Psoas muscle (tissue), 8 donors: ENCODE results near the gene CLSTN3. TPM values are rescaled to one million over a fixed set of nuclear protein-coding genes. Genes with fewer than 3 reads are reported as not detected.

Experiments used
- ATAC-seq, 4 donors: fragments of 200-7000 bp; cut with Tn5 transposase; one replicate each; pipeline ENCODE4 v1.9.1; 2020; ENCODE audit warnings: moderate library complexity in 3 of 4, mild to moderate bottlenecking in 2 of 4
- DNase-seq, 2 donors: peaks; one replicate each; pipeline ENCODE4 v3.0.0-alpha.2; 2020
- H3K27ac ChIP-seq: fragments of 200-600 bp; one replicate; pipeline ENCODE4 v1.8.0; 2022
- H3K27me3 ChIP-seq, 3 donors: fragments of 200-600 bp in 1 of 3; one replicate each; pipeline versions ENCODE4 v1.6.1 to v1.8.0; 2013 to 2022; ENCODE audit warnings: low read length in 2 of 3, mild to moderate bottlenecking in 2 of 3, moderate library complexity in 1 of 3; ENCODE audit not compliant: insufficient read depth in 3 of 3
- H3K36me3 ChIP-seq, 2 donors: fragments of 200-600 bp in 1 of 2; one replicate each; pipeline versions ENCODE4 v1.6.1 to v1.8.0; 2013 to 2022; ENCODE audit warnings: low read depth in 1 of 2, mild to moderate bottlenecking in 1 of 2, moderate library complexity in 1 of 2; ENCODE audit not compliant: insufficient read depth in 1 of 2
- H3K4me1 ChIP-seq: fragments of 200-600 bp; one replicate; pipeline ENCODE4 v1.8.0; 2022
- H3K4me3 ChIP-seq: fragments of 200-600 bp; one replicate; pipeline ENCODE4 v1.8.0; 2022; ENCODE audit warnings: mild to moderate bottlenecking
- H3K9me3 ChIP-seq: fragments of 200-600 bp; one replicate; pipeline ENCODE4 v1.8.0; 2022
- CTCF ChIP-seq: fragments of 200-600 bp; IDR thresholded peaks from one replicate; pipeline ENCODE4 v1.8.0; 2022; ENCODE audit warnings: antibody characterized with exemption
- WGBS, 3 donors: extraction: QIAGEN DNeasy Blood & Tissue Kit; methylation state at CpG; one replicate each; pipeline versions ENCODE4 v1.1.6 to v1.1.7; 2013; 5-methylcytosine and 5-hydroxymethylcytosine counted together
- intact Hi-C, 2 donors: fragments of 100-400 bp; cut with DNase I; formaldehyde crosslinking; loops; one replicate each; pipeline versions ENCODE4 v1.11.0 to v1.14.2; 2022
- polyA plus RNA-seq, 3 donors: library from polyadenylated mRNA; stranded (reverse); fragments of 200-250 nt; gene quantifications; one replicate each; pipeline ENCODE4 v1.2.3, GENCODE V29; 2013
- total RNA-seq, 4 donors: library from RNA; stranded (reverse); fragmentation: NEBNext Ultra II Directional in 2 of 4; extraction: Animal tissue kit (Norgen Biotek cat#: 25700) in 2 of 4; gene quantifications; one replicate each; pipeline versions ENCODE4 v1.2.1 to v1.2.4, GENCODE V29; 2021 to 2023
- donor health status: healthy with polysubstance abuse.
- donor health status: DM: no; HTN: no; CAD: no; lungs with moderate emphysema.
- donor health status: Bipolar disorder and iron deficiency.
- donor health status: healthy.
- donor health status: DM: yes; HTN: yes; CAD: no.
- donor health status: DM: no; HTN: no; CAD: no.
- donor health status: DM: no; HTN: no; CAD: no.
- donor health status: DM: yes; HTN: yes; CAD: no.

Gene CLSTN3
- total and polyA plus RNA-seq, 7 donors = 1.2 to 5.1 (median 3.2) TPM

- TF ChIP-seq CTCF = no peak
- WGBS, 3 donors = 74 to 83% (median 82%) methylated on average over 2 of the region's 2 CpGs
Observed at GRCh38 chr12:7197841-7198240, 67.7 kb downstream of the CLSTN3 start.

GRCh38 chr12:7203109-7203508 is 72.9 kb downstream of the CLSTN3 start:
- Histone ChIP-seq H3K9me3 (no peaks in the 10 kb centered on the region), H3K4me1 (no peaks in the 10 kb centered on the region), H3K27me3 (no peaks in the 10 kb centered on the region), H3K27ac (no peak overlapping the region), H3K36me3 (peaks cover 15 to 84% of the 10 kb centered on the region in 2 donors), H3K4me3 (no peak overlapping the region)
- no peak for DNase-seq
- no peak for ATAC-seq
- TF ChIP-seq CTCF = no peak
- intact Hi-C loops = no loop called here
- WGBS, 3 donors = 89 to 95% (median 91%) methylated on average over 4 of the region's 4 CpGs

More at GRCh38 chr12:7197841-7198240, 67.7 kb downstream of the CLSTN3 start:
- ATAC-seq = no peak
- Histone ChIP-seq H3K4me1 (no peaks in the 10 kb centered on the region), H3K4me3 (no peak overlapping the region), H3K36me3 (peaks cover 13 to 62% of the 10 kb centered on the region in 2 donors), H3K27me3 (no peaks in the 10 kb centered on the region), H3K27ac (no peak overlapping the region), H3K9me3 (no peaks in the 10 kb centered on the region)
- intact Hi-C loops = loop anchor here in 1 of 2 donors (10.0 kb wide), 1 partner anchor 837 kb away; the partner anchor contains the start of gene FOXJ2
- no peak for DNase-seq

GRCh38 chr12:7205091-7205490 is 74.9 kb downstream of the CLSTN3 start:
- Histone ChIP-seq H3K27me3 (no peaks in the 10 kb centered on the region), H3K4me3 (no peak overlapping the region), H3K27ac (no peak overlapping the region), H3K9me3 (no peaks in the 10 kb centered on the region), H3K4me1 (no peaks in the 10 kb centered on the region), H3K36me3 (peaks cover 26 to 95% of the 10 kb centered on the region in 2 donors)
- intact Hi-C loops = no loop called here
- DNase-seq (no peak), ATAC-seq (no peak)
- TF ChIP-seq CTCF = no peak

- no peak for ATAC-seq
- no peak for DNase-seq
- no peak for TF ChIP-seq CTCF
- intact Hi-C loops = no loop called here
- WGBS, 3 donors = 87 to 93% (median 89%) methylated on average over 3 of the region's 3 CpGs
- Histone ChIP-seq H3K36me3 (peaks cover 28 to 100% of the 10 kb centered on the region in 2 donors), H3K4me1 (no peaks in the 10 kb centered on the region), H3K9me3 (no peaks in the 10 kb centered on the region), H3K27ac (no peak overlapping the region), H3K27me3 (no peaks in the 10 kb centered on the region), H3K4me3 (no peak overlapping the region)
Observed at GRCh38 chr12:7206691-7207090, 76.5 kb downstream of the CLSTN3 start.
